ENCODE measurements around the gene FRMPD4. TPM values are rescaled to one million over a fixed set of nuclear protein-coding genes. Genes with fewer than 3 reads are reported as not detected.

FRMPD4 gene
- polyA plus RNA-seq, 2 of the 4 experiments (the other 2 are of a cell fraction): 0.08 to 0.28 TPM

GRCh38 chrX:12747433-12747832 is 609.2 kb downstream of the FRMPD4 start:
- ChIA-PET POLR2A (no interaction called here), CTCF (no interaction called here)
- H3K4me1 ChIP-seq: no peaks in the 10 kb centered on the region
- H3K27ac ChIP-seq: no peak overlapping the region
- H3K4me3 ChIP-seq: no peak overlapping the region
- TF ChIP-seq RAD21 (conservative IDR thresholded peaks at IDR 0.05 in 1 of 2, IDR thresholded peaks at IDR 0.05 in 1 of 2) (no peak), MAFK (IDR thresholded peaks at IDR 0.05; ENCODE audit: partially characterized antibody) (peak; percentile 46)
- no peak for DNase-seq (ENCODE audit: low read depth in 1 of 2, low spot score in 1 of 2)
- FAIRE-seq: no peak
- ATAC-seq: no peak
- WGBS (ENCODE audit: missing lambda C conversion rate): 29% methylated on average over 1 of the region's 1 CpG
- no peak overlapping the region for H3K4me2 ChIP-seq
- no peaks in the 10 kb centered on the region for H3K9me3 ChIP-seq

GRCh38 chrX:12751887-12752286 is 613.6 kb downstream of the FRMPD4 start:
- 0% methylated on average over 1 of the region's 1 CpG for WGBS (ENCODE audit: missing lambda C conversion rate)
- DNase-seq (ENCODE audit: low read depth in 1 of 2, low spot score in 1 of 2) (no peak), FAIRE-seq (peak; percentile 49), ATAC-seq (no peak)
- no peaks in the 10 kb centered on the region for H3K4me1 ChIP-seq
- H3K4me3 ChIP-seq: no peak overlapping the region
- ChIA-PET POLR2A (no interaction called here), CTCF (interaction anchor here (1.4 kb wide), 1 partner anchor 9 kb away, joined by 3 read pairs; no protein-coding TSS in a partner anchor)
- H3K9me3 ChIP-seq: no peaks in the 10 kb centered on the region
- H3K4me2 ChIP-seq: no peak overlapping the region
- no peak for TF ChIP-seq BHLHE40 (IDR thresholded peaks at IDR 0.05; ENCODE audit: low read depth, low read length)
- no peak for TF ChIP-seq EHF (CRISPR knock-in tag; IDR thresholded peaks at IDR 0.05)
- no peak for TF ChIP-seq FOSB (CRISPR knock-in tag; IDR thresholded peaks at IDR 0.05)
- no peak for TF ChIP-seq ZC3H11A (IDR thresholded peaks at IDR 0.05)
- no peak overlapping the region for H3K27ac ChIP-seq

- Histone ChIP-seq H3K27ac (no peak overlapping the region), H3K9me3 (no peaks in the 10 kb centered on the region), H3K4me3 (no peak overlapping the region), H3K4me1 (no peaks in the 10 kb centered on the region), H3K4me2 (no peak overlapping the region)
- ChIA-PET POLR2A (no interaction called here), CTCF (interaction anchor here (1.4 kb wide), 1 partner anchor 8 kb away, joined by 3 read pairs; no protein-coding TSS in a partner anchor)
- no peak for ATAC-seq
- WGBS (ENCODE audit: missing lambda C conversion rate): 38% methylated on average over 2 of the region's 2 CpGs
- no peak for DNase-seq (ENCODE audit: low read depth in 1 of 2, low spot score in 1 of 2)
- TF ChIP-seq EHMT2 (IDR thresholded peaks at IDR 0.05; ENCODE audit: low read depth): no peak
- no peak for TF ChIP-seq ZNF302 (CRISPR knock-in tag; IDR thresholded peaks at IDR 0.05)
- no peak for FAIRE-seq
Measured at GRCh38 chrX:12753366-12753765, 615.1 kb downstream of the FRMPD4 start.

- DNase-seq (ENCODE audit: low read depth in 1 of 2, low spot score in 1 of 2): no peak
- no peak for TF ChIP-seq MAZ (IDR thresholded peaks at IDR 0.05; ENCODE audit: borderline replicate concordance, low read depth, low read length)
- TF ChIP-seq, protein P1, sequence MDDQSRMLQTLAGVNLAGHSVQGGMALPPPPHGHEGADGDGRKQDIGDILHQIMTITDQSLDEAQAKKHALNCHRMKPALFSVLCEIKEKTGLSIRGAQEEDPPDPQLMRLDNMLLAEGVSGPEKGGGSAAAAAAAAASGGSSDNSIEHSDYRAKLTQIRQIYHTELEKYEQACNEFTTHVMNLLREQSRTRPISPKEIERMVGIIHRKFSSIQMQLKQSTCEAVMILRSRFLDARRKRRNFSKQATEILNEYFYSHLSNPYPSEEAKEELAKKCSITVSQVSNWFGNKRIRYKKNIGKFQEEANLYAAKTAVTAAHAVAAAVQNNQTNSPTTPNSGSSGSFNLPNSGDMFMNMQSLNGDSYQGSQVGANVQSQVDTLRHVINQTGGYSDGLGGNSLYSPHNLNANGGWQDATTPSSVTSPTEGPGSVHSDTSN (IDR thresholded peaks at IDR 0.05): no peak
- TF ChIP-seq POLR2A (IDR thresholded peaks at IDR 0.05; ENCODE audit: low read length): no peak
- TF ChIP-seq HOXB13 (CRISPR knock-in tag; IDR thresholded peaks at IDR 0.05; ENCODE audit: low read depth): no peak
- Histone ChIP-seq H3K4me3 (no peak overlapping the region), H3K9me3 (no peaks in the 10 kb centered on the region), H3K4me1 (no peaks in the 10 kb centered on the region), H3K27ac (no peak overlapping the region), H3K4me2 (no peak overlapping the region)
- WGBS (ENCODE audit: missing lambda C conversion rate): 2% methylated on average over 3 of the region's 3 CpGs
- CTCF ChIA-PET: interaction anchor here (0.6 kb wide), 1 partner anchor 10 kb away, joined by 3 read pairs; no protein-coding TSS in a partner anchor
- POLR2A ChIA-PET: no interaction called here
- no peak for ATAC-seq
- no peak for FAIRE-seq
Measured at GRCh38 chrX:12758291-12758690, 620.0 kb downstream of the FRMPD4 start.

DNA sequence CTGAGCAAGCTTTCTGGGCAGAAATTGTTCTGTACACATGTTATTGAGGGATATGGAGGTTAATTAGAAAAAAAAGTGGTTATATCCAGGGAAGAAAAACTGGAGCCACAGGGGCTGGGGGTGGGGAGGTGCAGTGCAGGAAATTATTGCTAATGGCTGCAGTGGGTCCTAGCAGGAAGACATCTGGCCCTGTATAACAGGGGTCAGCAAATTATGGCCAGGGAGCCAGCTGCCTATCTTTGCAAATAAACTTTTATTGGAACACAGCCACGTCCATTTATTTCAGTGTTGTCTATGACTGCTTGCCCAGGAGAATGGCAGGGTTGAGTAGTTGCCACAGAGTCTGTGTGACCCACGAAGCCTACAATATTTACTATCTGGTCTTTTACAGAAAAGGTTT is 629.6 kb downstream of the FRMPD4 start:
- POLR2A ChIA-PET: no interaction called here
- 0% methylated on average over 2 of the region's 2 CpGs for WGBS (ENCODE audit: missing lambda C conversion rate)

More for the DNA sequence above, 629.6 kb downstream of the FRMPD4 start:
- no peak for FAIRE-seq
- no peak overlapping the region for H3K4me2 ChIP-seq
- H3K4me3 ChIP-seq: no peak overlapping the region
- H3K4me1 ChIP-seq: no peaks in the 10 kb centered on the region
- CTCF ChIA-PET: no interaction called here
- no peak for DNase-seq (ENCODE audit: low read depth in 1 of 2, low spot score in 1 of 2)
- no peak for ATAC-seq
- H3K27ac ChIP-seq: no peak overlapping the region
- H3K9me3 ChIP-seq: no peaks in the 10 kb centered on the region
- TF ChIP-seq TFCP2L1 (CRISPR knock-in tag; IDR thresholded peaks at IDR 0.05): no peak
- TF ChIP-seq ATOH8 (CRISPR knock-in tag; IDR thresholded peaks at IDR 0.05; ENCODE audit: low read depth): no peak
- TF ChIP-seq RCOR1 (IDR thresholded peaks at IDR 0.05; ENCODE audit: low read depth, low read length): no peak
- TF ChIP-seq GATA3 (IDR thresholded peaks at IDR 0.05; ENCODE audit: borderline replicate concordance): no peak
- TF ChIP-seq RAD21 (conservative IDR thresholded peaks at IDR 0.05 in 1 of 2, IDR thresholded peaks at IDR 0.05 in 1 of 2): no peak
- TF ChIP-seq POLR2A (IDR thresholded peaks at IDR 0.05; ENCODE audit: low read length): no peak
- TF ChIP-seq FOSB (CRISPR knock-in tag; IDR thresholded peaks at IDR 0.05): no peak
- no peak for TF ChIP-seq HEYL (CRISPR knock-in tag; IDR thresholded peaks at IDR 0.05)

All from A549 (cell line).